ENCODE results near the gene STING1. TPM values are rescaled to one million over a fixed set of nuclear protein-coding genes. Genes with fewer than 3 reads are reported as not detected.

Gene STING1
- polyA plus RNA-seq, 1 donor (not counting 4 experiments of a cell fraction or from before 2014, with no cell fraction given): 25.2 TPM

DNA sequence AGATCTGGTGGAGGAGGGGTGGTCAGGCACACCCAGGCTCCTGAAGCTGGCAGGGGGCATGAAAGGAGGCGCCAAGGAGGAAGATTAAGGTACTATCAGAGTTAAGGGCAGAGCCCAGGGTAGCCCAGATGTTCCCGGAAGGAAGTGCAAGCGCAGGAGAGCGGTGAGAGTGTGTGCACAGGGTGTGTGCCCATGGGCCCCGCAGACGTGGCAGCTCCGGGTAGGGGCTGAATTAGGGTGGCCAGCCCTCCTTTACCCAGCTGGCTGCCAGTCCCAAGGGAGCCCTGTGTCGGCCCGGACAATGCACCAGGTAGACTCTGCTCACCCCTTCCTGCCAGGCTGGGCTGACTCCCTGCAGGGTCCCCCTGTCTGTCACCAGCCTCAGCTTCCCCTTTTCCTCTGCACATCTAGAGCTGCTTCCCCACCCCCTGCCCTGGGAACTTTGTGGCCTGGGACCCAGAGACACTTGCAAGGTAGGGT is 11.7 kb downstream of the STING1 start, which contains the start of gene SMIM33:
Gene SMIM33 (plus strand): TSS at position 184 of the 480 bp plus-strand sequence. CDS start 118 bp downstream, at position 302.
- no peak within 1 kb of the TSS for H3K4me2 ChIP-seq (ENCODE audit: control insufficient read depth, extremely low read depth, insufficient read depth, low read depth, low read length)
- FAIRE-seq (no peak), DNase-seq (ENCODE audit: low read depth, low spot score) (no peak)
- dilution Hi-C loops (cut with MboI; ENCODE audit: extremely low pct_ligation_motif_present, low sequenced_read_pairs): no loop called here
- H3K4me3 ChIP-seq (ENCODE audit: control insufficient read depth in 2 of 3, extremely low read depth in 1 of 3, insufficient read depth in 2 of 3, low read depth in 1 of 3, low read length in 3 of 3): no peak within 1 kb of the TSS
- no peak within 1 kb of the TSS for H3K9ac ChIP-seq (ENCODE audit: control insufficient read depth, extremely low read depth, insufficient read depth, low read length)
- H4K20me1 ChIP-seq (ENCODE audit: control insufficient read depth, extremely low read depth, insufficient read depth, low read length): no peaks in the 10 kb centered on the region
- no peak within 1 kb of the TSS for H3K27ac ChIP-seq (ENCODE audit: control insufficient read depth, insufficient read depth, low read length)
- peaks cover 15% of the 10 kb centered on the region for H3K4me1 ChIP-seq (ENCODE audit: control insufficient read depth, extremely low read depth, insufficient read depth, low read length)
- peaks cover 4 to 8% of the 10 kb centered on the region in 2 experiments for H3K36me3 ChIP-seq (ENCODE audit: control insufficient read depth in 2 of 2, extremely low read depth in 1 of 2, insufficient read depth in 2 of 2, low read length in 2 of 2)
- H3K27me3 ChIP-seq (ENCODE audit: control insufficient read depth, extremely low read depth, insufficient read depth, low read length): no peaks in the 10 kb centered on the region
- TF ChIP-seq, protein P1, sequence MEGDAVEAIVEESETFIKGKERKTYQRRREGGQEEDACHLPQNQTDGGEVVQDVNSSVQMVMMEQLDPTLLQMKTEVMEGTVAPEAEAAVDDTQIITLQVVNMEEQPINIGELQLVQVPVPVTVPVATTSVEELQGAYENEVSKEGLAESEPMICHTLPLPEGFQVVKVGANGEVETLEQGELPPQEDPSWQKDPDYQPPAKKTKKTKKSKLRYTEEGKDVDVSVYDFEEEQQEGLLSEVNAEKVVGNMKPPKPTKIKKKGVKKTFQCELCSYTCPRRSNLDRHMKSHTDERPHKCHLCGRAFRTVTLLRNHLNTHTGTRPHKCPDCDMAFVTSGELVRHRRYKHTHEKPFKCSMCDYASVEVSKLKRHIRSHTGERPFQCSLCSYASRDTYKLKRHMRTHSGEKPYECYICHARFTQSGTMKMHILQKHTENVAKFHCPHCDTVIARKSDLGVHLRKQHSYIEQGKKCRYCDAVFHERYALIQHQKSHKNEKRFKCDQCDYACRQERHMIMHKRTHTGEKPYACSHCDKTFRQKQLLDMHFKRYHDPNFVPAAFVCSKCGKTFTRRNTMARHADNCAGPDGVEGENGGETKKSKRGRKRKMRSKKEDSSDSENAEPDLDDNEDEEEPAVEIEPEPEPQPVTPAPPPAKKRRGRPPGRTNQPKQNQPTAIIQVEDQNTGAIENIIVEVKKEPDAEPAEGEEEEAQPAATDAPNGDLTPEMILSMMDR (optimal IDR thresholded peaks at IDR 0.05 in 1 of 3, IDR thresholded peaks at IDR 0.05 in 1 of 3, conservative IDR thresholded peaks at IDR 0.05 in 1 of 3; ENCODE audit: extremely low read depth in 1 of 3, insufficient read depth in 2 of 3, low read length in 3 of 3): no peak
- TF ChIP-seq EZH2 (IDR thresholded peaks at IDR 0.05; ENCODE audit: low read length): no peak
- no peaks in the 10 kb centered on the region for H3K9me3 ChIP-seq (ENCODE audit: control insufficient read depth, low read depth, low read length)
- no peaks in the 10 kb centered on the region for H3K79me2 ChIP-seq (ENCODE audit: control insufficient read depth, insufficient read depth, low read length)
- no peaks in the 10 kb centered on the region for H3K9me1 ChIP-seq (ENCODE audit: control insufficient read depth, extremely low read depth, insufficient read depth, low read length)
- H2AFZ ChIP-seq (ENCODE audit: control insufficient read depth, low read length): no peak within 1 kb of the TSS

DNA sequence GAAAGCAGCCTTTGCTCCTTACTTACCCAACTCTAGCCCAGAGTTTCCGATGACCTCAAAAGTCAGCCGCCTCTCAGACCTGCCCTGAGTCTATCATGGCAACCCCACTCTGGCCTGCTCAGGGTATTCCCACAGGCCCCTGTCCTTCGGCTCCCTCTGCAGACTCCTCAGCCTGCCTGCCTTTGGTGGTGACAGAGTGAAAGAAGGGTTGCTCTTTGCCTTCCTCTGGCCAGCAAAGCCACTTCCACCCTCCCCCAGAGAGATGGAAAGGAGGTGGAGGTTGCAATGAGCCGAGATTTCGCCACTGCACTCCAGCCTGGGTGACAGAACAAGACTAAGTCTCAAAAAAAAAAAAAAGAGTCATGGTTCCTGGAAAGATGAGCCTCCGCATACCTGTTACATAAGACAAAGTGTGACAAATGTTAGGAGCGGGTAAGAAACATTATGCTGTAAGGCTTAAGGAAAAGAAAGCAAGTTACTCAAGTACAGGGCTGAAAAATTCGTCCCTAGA is 14.1 kb downstream of the STING1 start:
- TF ChIP-seq, protein P1 (optimal IDR thresholded peaks at IDR 0.05 in 1 of 3, IDR thresholded peaks at IDR 0.05 in 1 of 3, conservative IDR thresholded peaks at IDR 0.05 in 1 of 3; ENCODE audit: extremely low read depth in 1 of 3, insufficient read depth in 2 of 3, low read length in 3 of 3): peak in 1 of 3 experiments; percentile 22
- no peak for TF ChIP-seq EZH2 (IDR thresholded peaks at IDR 0.05; ENCODE audit: low read length)
- no peak overlapping the region for H2AFZ ChIP-seq (ENCODE audit: control insufficient read depth, low read length)
- H3K27me3 ChIP-seq (ENCODE audit: control insufficient read depth, extremely low read depth, insufficient read depth, low read length): no peaks in the 10 kb centered on the region
- no peak overlapping the region for H3K4me2 ChIP-seq (ENCODE audit: control insufficient read depth, extremely low read depth, insufficient read depth, low read depth, low read length)
- H3K4me1 ChIP-seq (ENCODE audit: control insufficient read depth, extremely low read depth, insufficient read depth, low read length): peaks cover 4% of the 10 kb centered on the region
- H3K79me2 ChIP-seq (ENCODE audit: control insufficient read depth, insufficient read depth, low read length): no peaks in the 10 kb centered on the region
- H3K4me3 ChIP-seq (ENCODE audit: control insufficient read depth in 2 of 3, extremely low read depth in 1 of 3, insufficient read depth in 2 of 3, low read depth in 1 of 3, low read length in 3 of 3): no peak overlapping the region
- dilution Hi-C loops (cut with MboI; ENCODE audit: extremely low pct_ligation_motif_present, low sequenced_read_pairs): no loop called here
- no peak overlapping the region for H3K27ac ChIP-seq (ENCODE audit: control insufficient read depth, insufficient read depth, low read length)
- H3K9me3 ChIP-seq (ENCODE audit: control insufficient read depth, low read depth, low read length): no peaks in the 10 kb centered on the region
- DNase-seq (ENCODE audit: low read depth, low spot score): no peak
- no peaks in the 10 kb centered on the region for H3K36me3 ChIP-seq (ENCODE audit: control insufficient read depth in 2 of 2, extremely low read depth in 1 of 2, insufficient read depth in 2 of 2, low read length in 2 of 2)
- no peaks in the 10 kb centered on the region for H4K20me1 ChIP-seq (ENCODE audit: control insufficient read depth, extremely low read depth, insufficient read depth, low read length)
- H3K9me1 ChIP-seq (ENCODE audit: control insufficient read depth, extremely low read depth, insufficient read depth, low read length): no peaks in the 10 kb centered on the region
- H3K9ac ChIP-seq (ENCODE audit: control insufficient read depth, extremely low read depth, insufficient read depth, low read length): no peak overlapping the region
- FAIRE-seq: no peak
